NT2/D1 (cell line): Measurements from ENCODE around the gene TSPYL4.

Experiments
- YY1 ChIP-seq: IDR thresholded peaks from 2 replicates; pipeline ENCODE4 v1.6.1; 2011; ENCODE audit not compliant: insufficient read length, insufficient read depth
- ZNF274 ChIP-seq: IDR thresholded peaks from 2 replicates; pipeline ENCODE4 v1.6.1; 2011; ENCODE audit warnings: mild to moderate bottlenecking, low read depth, low read length

DNA sequence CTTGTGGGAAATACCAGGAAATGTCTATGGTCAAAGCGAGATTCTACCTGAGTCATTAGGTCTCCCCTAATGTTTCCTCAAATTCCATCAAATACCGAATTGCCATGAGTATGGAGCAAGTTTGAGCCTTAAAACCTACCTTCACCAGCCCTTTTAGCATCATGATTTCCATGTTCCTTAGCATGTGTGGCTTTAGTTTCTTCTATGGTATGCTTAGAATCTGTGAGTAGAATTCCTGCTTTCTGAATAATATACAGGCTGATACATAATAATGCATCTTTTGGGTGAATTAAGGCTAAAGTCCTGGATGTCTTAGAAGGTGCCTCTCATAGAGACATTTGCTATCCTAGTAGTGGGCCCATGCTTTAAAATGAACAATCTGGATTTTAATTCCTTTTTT, 32.0 kb downstream of the TSPYL4 start:
- TF ChIP-seq ZNF274 (no peak), YY1 (no peak)
